ENCODE data around the gene SC5D.

DNA sequence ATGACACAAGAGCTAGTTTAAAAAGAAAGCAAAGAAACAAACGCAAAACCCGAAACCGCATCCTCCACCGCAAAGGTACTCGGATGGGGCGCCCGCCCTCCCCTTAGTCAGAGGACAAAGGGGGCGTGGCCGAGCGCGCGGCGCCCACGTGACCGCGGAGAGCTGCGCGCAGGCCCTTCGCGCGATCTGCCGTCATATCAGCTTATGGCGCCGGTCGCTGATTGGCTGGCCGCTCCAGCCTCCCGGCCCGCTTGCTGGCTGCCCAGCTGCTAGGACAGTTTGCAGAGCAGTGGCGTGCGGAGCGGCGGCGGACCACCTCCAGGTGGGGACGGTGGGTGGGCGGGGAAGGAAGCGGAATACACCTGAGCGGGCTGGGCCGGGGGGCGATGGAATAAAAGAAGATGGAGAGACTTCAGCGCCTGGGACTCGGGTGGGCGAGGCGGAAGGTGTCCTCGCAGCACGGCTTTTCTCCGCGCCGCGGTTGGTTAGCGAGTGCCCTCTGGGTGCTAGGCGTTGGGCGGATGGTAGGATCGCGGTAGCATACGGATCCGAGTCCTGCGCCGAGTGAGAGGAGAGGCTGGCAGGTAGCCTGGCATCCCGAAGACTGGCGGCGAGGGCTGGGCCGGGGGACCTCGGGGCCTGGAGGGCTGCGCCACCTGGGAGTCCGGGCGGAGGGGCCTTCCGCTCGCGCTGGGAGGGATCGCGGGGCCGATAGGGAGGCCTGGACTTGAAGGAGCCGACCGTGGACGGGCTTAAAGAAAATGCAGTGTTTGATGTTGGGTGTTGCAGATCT lies at the start of gene SC5D:
- TF ChIP-seq POLR2AphosphoS5 (IDR thresholded peaks at IDR 0.05; ENCODE audit: low read depth, low read length) (peak; percentile 70), POLR2A (IDR thresholded peaks at IDR 0.05; ENCODE audit: low read depth, low read length) (peak; percentile 83; the same call in 1 of the 2 replicates), TAF1 (IDR thresholded peaks at IDR 0.05; ENCODE audit: borderline replicate concordance, low read depth, low read length) (peak; percentile 88)
